ENCODE data around the gene ADM.
"Not testable (repeated sequence)": the region's sequence is repeated elsewhere in the genome, so short reads cannot be mapped to it uniquely, and the experiment has no call there.

ADM gene, protein sequence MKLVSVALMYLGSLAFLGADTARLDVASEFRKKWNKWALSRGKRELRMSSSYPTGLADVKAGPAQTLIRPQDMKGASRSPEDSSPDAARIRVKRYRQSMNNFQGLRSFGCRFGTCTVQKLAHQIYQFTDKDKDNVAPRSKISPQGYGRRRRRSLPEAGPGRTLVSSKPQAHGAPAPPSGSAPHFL

DNA sequence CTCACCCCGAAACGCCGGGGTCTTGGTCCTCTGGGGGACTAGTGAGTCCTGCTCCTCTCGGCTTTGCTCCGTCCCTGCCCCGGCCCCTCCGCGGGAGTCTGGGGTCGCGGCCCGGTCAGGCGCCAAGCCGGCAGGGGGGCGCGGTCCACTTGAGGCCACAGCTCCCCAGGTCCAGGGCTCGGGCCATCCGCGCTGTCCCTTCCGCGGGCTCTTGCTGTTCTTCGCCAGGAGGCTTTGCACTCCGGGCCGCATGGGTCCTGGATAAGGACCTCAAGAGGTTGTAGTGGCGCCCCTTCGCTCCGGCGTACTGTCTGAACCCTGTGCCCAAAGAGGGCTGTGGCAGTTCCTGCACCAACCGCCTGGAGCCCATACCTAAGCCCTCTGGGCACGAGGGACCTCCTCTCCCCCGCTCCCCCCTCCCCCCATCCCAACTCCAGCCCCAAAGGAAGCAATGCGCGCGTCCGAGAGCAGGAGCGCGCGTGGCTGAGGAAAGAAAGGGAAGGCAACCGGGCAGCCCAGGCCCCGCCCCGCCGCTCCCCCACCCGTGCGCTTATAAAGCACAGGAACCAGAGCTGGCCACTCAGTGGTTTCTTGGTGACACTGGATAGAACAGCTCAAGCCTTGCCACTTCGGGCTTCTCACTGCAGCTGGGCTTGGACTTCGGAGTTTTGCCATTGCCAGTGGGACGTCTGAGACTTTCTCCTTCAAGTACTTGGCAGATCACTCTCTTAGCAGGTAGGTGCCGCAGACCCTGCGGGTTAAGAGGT lies at the start of gene ADM:
TSS of gene ADM (plus strand) at position 579 of the 767 bp plus-strand sequence. CDS start 628 bp downstream, outside the sequence.
- TF ChIP-seq, protein P1, sequence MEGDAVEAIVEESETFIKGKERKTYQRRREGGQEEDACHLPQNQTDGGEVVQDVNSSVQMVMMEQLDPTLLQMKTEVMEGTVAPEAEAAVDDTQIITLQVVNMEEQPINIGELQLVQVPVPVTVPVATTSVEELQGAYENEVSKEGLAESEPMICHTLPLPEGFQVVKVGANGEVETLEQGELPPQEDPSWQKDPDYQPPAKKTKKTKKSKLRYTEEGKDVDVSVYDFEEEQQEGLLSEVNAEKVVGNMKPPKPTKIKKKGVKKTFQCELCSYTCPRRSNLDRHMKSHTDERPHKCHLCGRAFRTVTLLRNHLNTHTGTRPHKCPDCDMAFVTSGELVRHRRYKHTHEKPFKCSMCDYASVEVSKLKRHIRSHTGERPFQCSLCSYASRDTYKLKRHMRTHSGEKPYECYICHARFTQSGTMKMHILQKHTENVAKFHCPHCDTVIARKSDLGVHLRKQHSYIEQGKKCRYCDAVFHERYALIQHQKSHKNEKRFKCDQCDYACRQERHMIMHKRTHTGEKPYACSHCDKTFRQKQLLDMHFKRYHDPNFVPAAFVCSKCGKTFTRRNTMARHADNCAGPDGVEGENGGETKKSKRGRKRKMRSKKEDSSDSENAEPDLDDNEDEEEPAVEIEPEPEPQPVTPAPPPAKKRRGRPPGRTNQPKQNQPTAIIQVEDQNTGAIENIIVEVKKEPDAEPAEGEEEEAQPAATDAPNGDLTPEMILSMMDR (IDR thresholded peaks at IDR 0.05; ENCODE audit: low read depth, low read length): peak; percentile 70
- H3K4me3 ChIP-seq (ENCODE audit: low read depth, low read length): peak within 1 kb of the TSS; percentile 100

DNA sequence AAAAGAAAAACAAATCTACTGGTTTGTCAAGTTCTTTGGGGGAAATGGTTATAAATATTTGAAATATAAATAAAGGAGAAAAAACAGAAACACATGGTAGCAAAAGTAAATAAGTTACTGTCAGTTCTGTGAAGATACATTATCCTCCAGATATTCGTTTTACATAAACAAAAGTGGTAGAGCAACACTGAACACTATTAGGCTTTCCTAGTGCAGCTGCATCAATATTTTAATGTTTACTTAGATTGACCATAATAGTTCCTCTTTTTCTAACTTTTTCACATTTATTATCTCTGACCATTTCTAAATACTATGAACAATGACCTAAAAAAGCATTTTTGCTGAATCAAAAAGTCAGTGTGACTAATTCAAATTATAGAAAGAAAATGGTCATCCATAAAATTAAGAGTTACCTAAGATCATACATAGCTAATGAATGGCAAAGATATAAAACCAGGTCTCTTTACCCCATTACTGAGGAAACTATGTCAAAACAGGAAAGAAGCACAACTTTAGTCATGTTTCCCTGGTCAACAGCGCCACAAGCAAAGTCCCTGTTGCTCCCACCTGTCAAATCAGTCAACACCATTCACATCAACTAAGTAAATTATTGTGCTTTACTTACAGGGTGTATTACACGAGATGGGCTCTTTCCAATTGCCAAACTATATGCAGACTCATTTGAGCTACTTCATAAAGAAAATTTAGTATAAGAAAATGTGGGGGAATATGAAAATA lies 49.3 kb upstream of the ADM start:
- TF ChIP-seq, protein P1 (IDR thresholded peaks at IDR 0.05; ENCODE audit: low read depth, low read length): no peak
- no peak overlapping the region for H3K4me3 ChIP-seq (ENCODE audit: low read depth, low read length)

DNA sequence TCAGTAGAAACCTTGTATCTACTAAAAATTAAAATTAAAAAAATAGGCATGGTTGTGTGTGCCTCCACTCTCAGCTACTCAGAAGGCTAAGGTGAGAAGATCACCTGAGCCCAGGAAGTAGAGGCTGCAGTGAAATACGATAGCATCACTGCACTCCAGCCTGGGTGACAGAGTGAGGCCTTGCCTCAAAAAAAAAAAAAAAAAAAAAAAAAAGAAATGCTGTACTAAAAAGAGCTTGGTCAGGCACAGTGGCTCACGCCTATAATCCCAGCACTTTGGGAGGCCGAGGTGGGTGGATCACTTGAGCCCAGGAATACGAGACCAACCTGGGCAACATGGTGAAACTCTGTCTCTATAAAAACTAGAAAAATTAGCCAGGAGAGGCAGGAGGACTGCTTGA lies 47.4 kb upstream of the ADM start:
- no peak overlapping the region for H3K4me3 ChIP-seq (ENCODE audit: low read depth, low read length)
- TF ChIP-seq, protein P1 (IDR thresholded peaks at IDR 0.05; ENCODE audit: low read depth, low read length): no peak

DNA sequence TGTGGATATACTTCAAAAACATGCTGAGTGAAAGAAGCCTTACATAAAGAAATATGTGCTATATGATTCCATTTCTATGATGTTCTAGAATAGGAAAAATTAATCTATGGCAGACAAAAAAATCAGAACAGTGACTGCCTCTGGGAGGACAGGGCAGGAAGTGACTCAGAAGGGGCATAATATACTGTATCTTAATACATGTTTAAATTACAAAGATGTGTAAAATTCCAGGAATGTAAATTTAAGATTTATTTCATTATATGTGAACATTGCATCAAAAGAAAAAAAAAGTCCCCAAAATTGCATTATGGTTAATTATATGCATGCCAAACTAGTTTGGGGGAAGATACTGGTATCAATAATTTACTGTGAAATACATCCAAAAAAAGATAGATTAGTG lies 43.1 kb upstream of the ADM start:
- H3K4me3 ChIP-seq (ENCODE audit: low read depth, low read length): no peak overlapping the region
- TF ChIP-seq, protein P1 (IDR thresholded peaks at IDR 0.05; ENCODE audit: low read depth, low read length): no peak

DNA sequence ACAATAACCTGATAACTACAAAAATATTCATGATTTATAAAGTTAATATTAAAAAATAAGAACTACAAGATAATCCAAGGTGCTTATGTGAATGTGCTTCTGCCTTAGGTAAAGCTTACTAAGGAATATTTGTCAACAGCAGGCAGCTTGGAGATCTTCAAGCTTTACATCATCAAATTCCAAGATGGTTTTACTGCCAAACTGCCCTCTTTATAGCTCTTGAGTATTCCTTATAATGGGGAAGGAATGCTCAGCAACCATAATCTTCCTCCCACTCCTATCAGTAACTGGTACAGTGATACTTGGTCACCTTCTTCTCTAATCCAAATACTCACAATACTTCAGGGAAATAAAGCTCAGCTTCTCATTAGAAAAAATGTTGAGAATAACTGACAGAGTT lies 40.9 kb upstream of the ADM start:
- TF ChIP-seq, protein P1 (IDR thresholded peaks at IDR 0.05; ENCODE audit: low read depth, low read length): no peak
- H3K4me3 ChIP-seq (ENCODE audit: low read depth, low read length): no peak overlapping the region

DNA sequence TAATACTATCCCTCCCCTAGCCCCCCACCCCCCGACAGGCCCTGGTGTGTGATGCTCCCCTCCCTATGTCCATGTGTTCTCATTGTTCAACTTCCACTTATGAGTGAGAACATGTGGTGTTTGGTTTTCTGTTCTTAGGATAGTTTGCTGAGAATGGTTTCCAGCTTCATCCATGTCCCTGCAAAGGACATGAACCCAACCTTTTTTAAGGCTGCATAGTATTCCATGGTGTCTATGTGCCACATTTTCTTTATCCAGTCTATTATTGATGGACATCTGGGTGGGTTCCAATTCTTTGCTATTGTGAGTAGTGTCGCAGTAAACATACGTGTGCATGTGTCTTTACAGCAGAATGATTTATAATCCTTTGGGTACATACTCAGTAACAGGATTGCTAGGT lies 40.2 kb upstream of the ADM start:
- H3K4me3 ChIP-seq (ENCODE audit: low read depth, low read length): not testable (repeated sequence)

DNA sequence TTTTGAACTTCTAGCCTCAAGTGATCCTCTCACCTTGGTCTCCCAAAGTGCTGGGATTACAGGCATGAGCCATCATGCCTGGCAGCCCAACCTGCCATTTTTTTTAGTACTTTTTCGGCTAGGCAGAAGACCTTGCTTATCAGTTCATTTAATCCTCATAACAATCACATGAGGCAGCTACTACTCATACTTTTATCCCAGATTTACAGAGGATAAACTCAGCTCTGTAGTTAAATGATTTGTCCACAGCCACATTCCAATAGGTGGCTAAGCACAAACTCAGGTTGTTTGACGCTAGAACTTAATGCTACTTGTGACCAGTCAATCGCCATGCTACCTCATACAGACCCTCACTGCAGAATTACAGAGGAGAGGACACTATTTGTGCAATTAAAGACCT lies 38.9 kb upstream of the ADM start:
- TF ChIP-seq, protein P1 (IDR thresholded peaks at IDR 0.05; ENCODE audit: low read depth, low read length): no peak
- H3K4me3 ChIP-seq (ENCODE audit: low read depth, low read length): no peak overlapping the region

Measured in WI38 (cell line).